Limb (tissue), 2 donors: ENCODE results near the gene PHF23.

ENCODE experiments used
- DNase-seq, 2 donors: peaks; one replicate each; pipeline ENCODE4 v3.0.0-alpha.2; 2016; ENCODE audit errors: extremely low spot score in 2 of 2

The PHF23 gene

GRCh38 chr17:7207120-7208001 lies 31.9 kb downstream of the PHF23 start:
- DNase-seq, result no peak

DNA sequence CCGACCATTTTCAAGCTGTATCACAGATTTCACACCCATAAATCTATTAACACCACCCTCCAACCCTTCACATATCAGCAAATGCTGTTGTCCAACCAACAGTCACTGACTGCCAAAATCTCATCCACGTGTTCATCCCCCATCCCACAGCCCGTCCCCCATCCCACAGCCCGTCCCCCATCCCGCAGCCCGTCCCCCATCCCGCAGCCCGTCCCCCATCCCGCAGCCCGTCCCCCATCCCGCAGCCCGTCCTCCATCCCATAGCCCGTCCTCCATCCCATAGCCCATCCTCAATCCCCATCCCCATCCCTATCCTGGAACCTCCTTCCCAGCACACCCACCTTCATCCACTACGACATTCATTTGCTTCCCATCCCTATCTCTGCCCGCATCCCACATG lies 33.7 kb downstream of the PHF23 start:
- no peak for DNase-seq

- DNase-seq, result peak; percentile 91 to 94
Observed at GRCh38 chr17:7204828-7205461, 34.3 kb downstream of the PHF23 start.

DNA sequence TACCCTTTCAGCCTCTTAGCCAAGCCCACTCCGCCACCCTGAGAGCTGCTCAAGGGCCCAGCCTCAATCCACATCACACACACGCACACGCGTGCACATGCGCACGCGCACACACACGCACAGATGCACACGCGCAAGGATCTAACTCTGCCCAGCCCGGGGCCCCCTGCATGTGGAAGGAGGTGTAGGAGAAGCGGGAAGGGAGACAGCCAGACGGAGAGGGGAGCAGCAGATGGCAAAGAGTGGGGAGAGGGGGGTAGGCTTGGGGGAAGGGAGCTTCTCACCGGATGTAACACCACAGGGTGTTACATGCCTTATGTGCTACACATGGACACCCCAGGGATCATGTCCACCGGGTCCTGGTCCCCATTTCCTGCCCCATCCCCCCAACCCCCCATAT lies 34.9 kb downstream of the PHF23 start:
- peak in 1 of 2 donors; percentile 66 for DNase-seq

- DNase-seq, result no peak
Observed at GRCh38 chr17:7203391-7203790, 35.9 kb downstream of the PHF23 start.

DNA sequence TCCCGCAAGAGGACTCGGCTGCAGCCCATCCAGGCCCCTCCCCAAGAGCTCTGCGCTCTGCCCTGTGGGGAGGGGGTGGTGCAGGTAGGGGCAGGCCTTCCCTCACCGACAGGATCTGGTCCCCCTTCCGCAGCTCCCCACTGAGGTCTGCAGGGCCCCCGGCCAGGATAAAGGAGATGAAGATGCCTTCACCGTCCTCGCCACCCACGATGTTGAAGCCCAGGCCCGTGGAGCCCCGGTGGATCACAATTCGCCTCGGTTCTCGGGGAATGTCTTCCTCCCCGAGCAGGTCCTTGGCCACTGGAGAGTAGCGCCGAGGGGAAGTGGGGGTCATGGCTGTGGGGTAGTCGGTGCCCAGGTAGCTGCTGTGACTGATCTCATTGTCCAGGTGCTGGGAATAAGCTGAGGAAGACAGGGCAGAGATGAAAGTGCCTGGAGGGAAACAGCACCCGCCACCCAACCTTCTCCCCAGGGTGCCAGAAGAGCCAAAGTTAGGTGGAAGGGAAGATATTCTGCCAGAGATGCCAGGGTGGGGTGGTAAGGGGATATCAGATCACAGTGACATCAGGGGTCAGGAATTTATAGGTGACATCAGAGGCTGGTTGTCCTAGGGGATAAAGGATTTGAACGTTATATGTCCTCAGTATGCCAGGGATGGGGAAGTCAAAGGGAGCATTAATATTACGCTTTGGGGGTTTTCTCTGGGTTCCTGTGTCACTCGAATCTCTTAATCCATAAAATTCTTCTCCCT lies 42.4 kb downstream of the PHF23 start:
- no peak for DNase-seq

DNA sequence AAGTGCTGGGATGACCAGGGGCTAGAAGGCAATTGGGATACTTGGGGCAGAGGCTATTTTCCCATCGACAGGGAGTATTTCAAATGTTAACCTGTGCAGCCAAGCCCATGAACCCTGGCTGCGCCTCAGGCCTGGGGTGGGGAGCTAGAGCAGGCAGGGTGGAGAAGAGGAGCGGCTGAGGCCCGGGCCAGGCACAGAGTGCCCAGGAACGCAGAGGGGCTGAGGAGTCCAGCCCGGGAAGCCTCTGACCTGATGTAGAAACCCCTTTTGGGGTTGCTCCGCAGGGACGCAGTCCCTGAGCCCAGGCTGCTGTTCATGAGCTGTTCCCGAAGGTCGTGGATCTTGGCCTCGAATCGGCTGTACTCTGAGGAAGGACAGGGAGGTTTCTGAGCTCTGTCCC lies 43.3 kb downstream of the PHF23 start:
- no peak for DNase-seq

DNA sequence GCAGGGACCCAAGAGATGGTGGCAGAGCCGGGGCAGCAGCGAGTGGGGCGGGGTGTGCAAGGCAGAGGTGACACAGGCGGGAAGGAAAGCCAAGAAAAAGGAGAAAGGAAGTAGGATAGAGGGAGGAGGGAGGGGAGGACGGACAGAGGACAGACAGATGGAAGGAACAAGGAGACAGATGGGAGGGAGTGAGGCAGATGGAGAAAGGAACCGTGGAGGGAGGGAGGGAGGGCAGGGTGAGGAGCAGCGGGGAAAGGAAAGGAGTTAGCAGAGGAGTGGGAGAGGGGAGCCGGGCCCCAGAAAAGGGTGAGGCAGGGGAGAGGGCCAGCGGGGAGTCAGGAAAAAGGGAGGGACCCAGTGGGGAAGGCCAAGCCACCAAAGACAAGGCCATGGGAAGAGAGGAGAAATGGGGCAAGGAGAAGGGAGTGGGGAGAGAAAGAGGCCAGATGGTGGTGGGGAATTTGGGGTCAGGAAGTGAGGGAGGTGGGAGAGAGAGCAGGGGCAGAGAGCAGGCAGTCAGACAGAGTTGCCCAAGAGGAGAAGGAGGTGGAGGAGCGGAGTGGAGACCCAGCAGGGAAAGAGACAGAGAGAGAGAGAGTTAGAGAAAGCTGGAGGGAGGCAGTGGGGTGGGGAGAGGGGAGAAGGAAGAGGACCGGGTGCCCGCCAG lies 46.9 kb downstream of the PHF23 start:
- DNase-seq, result peak in 1 of 2 donors; percentile 30

DNA sequence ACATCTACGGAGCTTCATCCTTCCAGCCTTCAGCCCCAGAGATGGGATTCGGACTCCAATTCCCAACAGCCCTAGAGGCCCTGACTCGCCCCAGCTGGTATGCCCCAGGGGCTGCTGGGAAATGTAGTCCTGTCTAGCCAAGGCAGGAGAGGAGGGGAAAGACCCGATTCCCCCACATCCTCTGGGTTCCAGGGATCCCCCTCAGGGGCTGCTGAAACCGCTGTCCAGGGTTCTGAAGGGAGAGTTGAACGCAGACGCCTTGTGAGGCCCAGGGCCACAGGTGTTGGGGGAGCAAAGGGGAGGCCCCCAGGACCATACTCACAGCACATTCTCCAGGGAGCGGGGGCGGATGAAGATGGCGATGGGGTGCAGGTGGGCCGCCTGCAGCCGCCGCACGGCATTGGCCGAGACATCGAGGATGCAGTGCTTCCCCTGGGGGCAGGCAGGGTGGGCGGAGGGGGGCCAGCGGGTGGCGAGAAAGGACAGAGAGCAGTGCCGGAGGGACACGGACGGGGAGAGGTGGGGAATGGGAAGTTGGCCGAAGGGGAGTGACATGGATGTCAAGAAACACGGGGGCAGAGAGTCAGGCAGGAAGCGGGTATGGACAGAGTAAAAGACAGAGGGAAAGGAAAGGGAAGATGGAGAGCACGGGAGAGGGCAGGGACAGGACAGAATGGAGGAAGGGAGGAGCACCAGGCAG lies 47.5 kb downstream of the PHF23 start:
- peak in 1 of 2 donors; percentile 75 for DNase-seq

DNA sequence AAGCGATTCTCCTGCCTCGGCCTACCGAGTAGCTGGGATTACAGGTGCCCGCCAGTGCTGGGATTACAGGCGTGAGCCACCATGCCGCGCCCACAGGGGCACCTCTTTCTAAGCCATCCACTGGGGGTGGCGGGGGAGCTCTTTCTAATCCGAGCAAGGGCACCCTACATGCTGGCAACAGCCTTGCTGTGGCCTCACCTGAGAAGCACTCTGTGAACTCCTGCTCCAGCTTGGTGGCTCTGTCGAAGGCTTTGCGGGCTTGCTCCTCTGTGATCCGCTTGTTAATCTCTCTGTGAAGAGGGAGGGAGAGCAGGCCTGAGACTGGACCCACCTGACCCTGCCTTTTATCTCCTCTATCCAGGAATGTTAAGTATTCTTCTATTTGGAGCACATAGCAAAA lies 48.2 kb downstream of the PHF23 start:
- no peak for DNase-seq

- peak in 1 of 2 donors; percentile 20 for DNase-seq
Observed at GRCh38 chr17:7190276-7190917, 48.9 kb downstream of the PHF23 start.

DNA sequence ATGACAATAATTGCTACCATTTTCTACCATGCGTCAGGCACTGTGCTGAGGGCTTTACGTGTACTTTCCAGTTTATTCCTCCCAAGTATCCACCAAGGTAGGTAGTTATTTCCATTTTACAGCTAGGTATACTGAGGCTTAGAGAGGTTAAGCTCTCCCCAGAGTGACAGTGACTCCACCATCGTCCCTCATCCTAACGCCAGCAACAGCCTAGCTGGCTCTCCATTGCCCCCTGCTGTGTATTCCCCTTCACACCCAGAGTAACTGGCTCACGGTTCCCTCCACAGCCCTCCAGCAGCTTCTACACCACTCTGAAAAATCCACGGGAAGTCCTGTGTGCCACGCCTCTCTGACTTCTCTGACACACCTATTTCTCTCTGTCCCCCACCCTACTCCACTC lies 53.0 kb downstream of the PHF23 start:
- DNase-seq, result no peak
